HG03159 (cell line): Measurements from ENCODE around the gene SLC17A7.
"Not testable (repeated sequence)": the region's sequence is repeated elsewhere in the genome, so short reads cannot be mapped to it uniquely, and the experiment has no call there.

Experiments
- ATAC-seq: cut with Tn5 transposase; IDR thresholded peaks from one replicate; pipeline ENCODE4 v1.9.1; 2021; ENCODE audit warnings: mild to moderate bottlenecking, moderate library complexity; ENCODE audit not compliant: unreplicated experiment

Gene SLC17A7

DNA sequence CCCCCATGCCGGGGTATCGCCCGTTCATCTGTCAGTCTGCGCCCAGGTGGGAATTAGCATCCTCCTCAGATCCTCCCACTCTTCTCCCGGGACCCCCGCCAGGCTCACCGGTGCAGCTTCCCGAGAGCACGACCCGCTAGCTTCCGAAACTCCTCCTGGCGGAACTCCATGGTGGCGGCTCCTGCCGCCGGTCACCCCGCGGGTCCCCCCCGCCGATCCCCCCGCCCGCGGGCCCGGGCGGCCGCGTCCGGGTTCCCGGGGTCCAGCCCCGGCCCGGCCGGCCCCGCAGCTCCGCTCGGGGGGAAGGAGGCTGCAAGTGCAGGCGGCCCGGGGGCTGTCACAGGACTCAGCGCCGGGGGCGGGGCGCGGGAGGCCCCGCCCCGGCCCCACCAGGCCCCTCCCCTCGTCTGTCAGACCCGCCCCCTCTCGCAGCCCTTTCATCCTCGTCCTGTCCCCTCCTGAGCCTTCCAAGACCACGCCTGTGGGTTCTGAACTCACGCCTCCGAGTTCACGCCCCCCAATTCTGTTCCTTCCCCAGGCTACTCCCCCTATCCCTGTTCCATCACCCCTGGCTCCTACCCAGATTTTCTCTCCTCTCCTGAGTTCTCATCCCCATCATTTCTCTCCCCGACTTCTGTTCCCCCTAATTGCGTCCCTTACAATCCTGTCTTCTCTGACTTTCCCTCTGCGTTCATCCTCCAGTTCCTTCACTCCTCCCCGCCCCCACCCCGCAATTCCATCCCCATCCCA lies at the start of gene SLC17A7:
Gene SLC17A7, minus strand, starts transcription at position 318 of the 750 bp plus-strand sequence. Its CDS starts 148 bp downstream, at position 170.
- ATAC-seq: no peak

DNA sequence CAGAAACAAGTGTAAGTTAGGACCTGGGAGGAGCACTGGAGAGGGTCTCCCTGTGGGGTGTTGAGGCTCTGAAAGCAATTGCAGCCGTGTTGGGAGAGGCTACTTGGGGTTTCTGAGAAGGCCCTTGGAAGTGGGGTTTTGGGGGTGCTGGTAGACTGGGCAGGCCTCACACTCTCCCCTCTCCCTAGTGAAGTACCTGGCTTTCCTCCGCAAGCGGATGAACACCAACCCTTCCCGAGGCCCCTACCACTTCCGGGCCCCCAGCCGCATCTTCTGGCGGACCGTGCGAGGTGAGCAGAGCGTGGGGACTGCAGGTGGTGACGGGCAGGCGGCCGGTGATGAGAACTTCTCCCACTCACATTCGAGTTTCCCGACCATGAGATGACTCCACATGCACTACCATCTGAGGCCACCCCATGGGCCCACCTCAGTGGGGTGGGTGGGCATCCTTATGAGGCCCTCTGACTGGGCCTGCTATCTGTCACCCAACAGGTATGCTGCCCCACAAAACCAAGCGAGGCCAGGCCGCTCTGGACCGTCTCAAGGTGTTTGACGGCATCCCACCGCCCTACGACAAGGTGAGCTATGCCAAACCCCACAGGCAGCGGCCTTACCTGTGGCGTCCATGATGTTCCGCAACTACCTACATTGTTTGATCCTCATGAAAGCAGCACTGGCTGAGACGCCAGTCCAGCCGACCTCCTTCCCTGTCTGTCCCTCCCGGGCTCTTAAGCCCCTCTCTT lies 49.1 kb upstream of the SLC17A7 start:
- ATAC-seq: no peak

DNA sequence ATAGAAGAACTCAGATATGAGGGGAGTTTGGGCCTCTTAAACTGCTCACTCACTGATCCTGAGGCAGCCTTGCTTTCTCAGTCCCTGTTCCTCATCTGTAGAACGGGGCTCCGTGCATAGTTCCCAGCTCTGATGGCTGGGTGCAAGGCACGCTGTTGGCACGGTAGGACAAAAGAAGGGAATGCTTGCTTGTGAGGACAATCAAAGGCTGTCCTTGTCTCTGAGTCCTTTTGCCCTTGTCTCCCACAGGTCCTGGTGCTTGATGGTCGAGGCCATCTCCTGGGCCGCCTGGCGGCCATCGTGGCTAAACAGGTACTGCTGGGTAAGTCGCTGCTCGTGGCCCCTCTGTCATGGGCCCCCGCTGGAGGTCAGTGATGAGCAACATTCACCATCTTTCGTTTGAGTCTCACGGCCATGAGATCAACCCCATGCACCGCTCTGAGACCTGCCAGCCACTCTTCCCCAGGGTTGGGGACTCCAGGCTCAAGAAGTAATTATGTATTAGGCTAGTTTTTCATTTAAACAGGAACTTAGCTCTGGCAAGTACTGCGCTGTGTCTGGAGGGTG lies 48.4 kb upstream of the SLC17A7 start:
- no peak for ATAC-seq

DNA sequence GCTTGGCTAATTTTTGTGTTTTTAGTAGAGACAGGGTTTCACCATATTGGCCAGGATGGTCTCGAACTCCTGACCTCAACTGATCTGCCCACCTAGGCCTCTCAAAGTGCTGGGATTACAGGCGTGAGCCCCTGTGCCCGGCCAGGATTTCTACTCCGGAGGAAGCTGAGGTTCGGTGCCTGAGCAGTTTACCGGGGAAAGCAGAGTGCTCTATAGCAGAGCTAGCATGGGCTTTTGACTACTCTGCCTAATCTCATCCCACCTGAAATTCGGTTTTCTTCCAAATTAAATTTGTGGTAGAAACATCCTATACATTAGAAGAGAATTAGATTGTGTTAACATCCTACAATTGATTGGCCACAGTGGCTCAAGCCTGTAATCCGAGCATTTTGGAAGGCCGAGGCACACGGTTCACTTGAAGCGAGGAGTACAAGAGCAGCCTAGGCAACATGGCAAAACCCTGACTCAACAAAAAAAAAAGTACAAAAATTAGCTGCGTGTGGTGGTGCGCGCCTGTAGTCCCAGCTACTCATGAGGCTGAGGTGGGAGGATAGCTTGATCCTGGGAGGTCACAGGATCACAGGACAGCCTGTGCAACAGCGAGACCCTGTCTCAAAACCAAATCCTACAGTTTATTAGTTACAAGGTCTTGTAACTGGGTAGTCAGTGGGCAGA lies 47.7 kb upstream of the SLC17A7 start:
- no peak for ATAC-seq

DNA sequence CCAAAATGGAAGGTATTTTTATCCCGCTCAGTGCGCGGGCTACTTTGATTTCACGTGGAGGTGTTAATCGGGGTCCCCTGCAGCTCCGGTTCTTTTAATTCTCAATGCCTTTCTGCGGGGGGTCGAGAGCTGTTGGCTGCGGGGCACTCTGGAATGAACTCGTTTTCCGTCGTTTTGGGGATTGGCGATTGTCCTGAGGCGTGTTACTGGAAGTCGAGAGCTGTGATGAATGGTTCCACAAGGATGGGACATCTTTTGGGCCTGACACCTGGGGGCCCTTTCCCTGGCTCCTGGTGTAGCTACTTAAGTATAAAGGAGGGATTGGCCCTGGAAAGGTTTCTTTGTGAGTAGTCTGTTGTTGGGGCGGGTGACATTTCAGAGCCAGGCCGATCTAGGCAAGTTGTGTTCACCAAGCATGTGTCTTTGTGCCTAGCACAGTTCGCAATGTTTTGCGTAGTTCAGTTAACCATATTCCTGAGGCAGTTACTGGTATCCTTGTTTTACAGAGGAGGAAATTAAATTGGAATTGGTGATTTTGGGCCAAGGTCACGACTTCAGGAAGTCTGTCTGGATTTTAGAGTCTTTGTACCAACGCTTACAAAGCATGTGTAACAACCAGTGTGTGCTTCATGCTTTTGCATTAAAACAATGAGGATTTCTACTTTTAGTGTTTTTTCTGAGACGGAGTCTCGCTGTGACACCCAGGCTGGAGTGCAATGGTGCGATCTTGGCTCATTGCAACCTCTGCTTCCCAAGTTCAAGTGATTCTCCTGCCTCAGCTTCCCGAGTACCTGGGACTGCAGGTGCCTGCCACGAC lies 46.9 kb upstream of the SLC17A7 start:
- ATAC-seq: no peak

DNA sequence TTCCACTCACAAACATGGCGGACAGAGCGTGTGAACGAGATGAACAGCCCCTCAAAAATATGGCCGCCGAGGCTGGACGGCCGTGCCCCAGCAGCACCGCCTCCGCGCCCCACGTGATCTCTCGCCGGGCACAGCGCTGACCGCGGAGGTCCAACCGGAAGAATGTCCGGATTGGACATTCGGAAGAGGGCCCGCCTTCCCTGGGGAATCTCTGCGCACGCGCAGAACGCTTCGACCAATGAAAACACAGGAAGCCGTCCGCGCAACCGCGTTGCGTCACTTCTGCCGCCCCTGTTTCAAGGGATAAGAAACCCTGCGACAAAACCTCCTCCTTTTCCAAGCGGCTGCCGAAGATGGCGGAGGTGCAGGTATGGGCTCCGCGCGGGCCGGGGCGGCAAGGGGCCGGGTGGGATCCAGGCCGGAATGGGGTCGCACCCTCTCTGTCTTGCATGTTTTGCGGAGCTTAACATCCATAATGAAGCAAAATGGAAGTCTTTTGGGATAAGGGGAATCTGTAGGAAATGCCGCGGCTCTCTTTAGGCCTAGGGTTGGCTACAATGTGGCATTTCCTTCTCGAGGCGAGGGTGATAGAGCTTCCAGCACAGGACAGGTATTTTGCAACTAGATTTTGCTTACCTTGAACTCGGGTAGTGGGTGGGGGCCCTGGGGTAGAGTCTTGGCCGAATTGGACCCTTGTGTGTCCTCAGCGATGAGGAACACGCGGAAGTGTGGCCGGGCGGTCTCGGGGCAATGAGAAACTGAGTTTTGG lies 46.1 kb upstream of the SLC17A7 start, which contains the start of gene RPL13A:
Gene RPL13A, plus strand, starts transcription at position 332 of the 769 bp plus-strand sequence. Its CDS starts 22 bp downstream, at position 354.
- peak; percentile 84 for ATAC-seq

DNA sequence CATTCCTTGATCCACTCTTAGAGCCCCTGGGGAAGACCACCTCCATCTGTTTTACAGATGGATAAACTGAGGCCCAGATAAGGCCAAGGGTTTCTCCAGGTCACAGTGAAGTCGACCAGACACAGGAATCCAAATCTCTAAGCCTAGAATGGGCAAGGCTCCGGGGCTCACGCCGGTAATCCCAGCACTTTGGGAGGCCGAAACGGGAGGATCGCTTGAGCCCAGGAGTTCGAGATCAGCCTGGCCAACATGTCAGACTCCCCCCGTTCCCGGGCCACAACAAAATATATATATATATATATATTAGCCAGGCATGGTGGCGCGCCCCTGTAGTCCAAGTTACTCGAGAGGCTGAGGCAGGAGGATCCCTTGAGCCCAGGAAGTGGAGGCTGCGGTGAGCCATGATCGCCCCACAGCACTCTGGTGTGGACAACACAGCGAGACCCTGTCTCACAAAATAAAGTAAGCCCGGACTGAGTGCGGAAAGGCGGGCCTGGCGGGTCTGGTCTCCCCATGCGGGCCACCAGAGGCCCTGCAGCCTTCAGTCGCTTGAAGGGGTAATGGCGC lies 45.5 kb upstream of the SLC17A7 start:
- ATAC-seq: no peak

DNA sequence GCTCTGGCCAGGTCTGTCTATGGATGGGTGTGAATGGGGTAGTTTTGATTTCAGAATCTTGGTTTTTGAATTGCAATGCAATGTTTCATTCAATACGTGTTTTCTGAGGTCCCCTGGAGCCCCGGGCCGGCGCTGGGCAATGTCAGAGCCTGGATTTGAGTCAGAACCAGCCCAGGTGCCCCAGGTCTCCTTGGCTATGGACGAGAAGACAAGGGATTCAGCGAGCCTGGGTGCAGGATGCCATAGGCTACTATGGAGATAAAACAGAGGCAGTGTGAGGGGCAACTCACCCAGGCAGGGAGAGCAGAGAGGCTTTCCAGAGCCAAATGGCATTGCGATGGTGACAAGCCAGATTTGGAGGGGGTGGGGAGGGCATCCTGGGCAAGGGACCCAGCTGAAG lies 44.9 kb upstream of the SLC17A7 start:
- ATAC-seq: no peak

DNA sequence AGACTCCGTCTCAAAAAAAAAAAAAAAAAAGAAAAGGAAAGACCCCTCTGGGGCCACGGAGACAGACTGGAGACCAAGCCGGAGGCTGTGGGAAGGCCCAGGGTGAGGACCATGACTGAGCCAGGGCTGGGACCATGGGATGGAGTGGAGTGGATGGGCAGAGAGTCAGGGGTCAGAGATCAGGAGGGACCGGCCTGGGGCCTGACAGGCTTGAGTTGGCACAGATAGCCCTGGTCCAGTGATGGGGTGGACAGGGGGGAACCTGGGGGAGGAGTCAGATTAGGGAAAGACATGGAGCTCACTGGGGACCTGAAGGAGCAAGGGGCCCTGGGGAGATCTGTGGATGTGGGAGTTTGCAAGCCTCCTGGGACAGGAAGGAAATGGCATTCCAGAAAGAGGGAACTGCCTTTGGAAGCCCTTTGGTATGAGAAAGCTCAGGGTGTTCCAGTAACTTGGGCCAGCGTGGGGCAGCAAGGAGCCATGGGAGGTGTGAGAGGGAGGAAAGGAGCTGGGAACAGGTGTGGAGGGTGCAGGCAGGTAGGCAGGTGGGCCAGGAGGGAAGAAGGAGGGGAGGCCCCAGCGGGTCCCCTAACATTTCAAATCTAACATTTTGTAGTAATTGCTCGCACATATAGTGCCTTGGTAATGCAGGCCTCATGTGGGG lies 39.8 kb upstream of the SLC17A7 start:
- ATAC-seq: no peak

DNA sequence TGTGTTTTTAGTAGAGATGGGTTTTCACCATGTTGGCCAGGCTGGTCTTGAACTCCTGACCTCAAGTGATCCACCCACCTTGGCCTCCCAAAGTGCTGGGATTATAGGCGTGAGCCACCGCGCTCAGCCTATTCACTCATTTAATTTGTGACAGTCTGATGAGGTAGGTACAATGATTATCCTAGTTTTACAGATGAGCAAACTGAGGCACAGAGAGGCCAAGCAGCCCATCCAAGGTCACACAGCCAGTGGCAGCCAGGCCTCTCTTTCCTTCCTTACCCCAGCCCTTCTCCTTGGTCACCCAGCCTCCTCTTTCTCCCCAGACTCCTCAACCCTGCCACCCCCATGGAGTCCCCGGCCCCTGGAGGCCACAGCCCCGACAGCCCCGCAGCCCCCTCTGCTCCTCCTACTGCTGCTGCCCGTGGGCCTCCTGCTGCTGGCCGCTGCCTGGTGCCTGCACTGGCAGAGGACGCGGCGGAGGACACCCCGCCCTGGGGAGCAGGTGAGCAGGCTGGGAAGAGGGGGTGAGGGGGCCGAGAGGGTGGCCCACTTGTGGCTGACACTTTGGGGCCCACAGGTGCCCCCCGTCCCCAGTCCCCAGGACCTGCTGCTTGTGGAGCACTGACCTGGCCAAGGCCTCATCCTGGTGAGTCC lies 38.8 kb upstream of the SLC17A7 start:
- no peak for ATAC-seq

DNA sequence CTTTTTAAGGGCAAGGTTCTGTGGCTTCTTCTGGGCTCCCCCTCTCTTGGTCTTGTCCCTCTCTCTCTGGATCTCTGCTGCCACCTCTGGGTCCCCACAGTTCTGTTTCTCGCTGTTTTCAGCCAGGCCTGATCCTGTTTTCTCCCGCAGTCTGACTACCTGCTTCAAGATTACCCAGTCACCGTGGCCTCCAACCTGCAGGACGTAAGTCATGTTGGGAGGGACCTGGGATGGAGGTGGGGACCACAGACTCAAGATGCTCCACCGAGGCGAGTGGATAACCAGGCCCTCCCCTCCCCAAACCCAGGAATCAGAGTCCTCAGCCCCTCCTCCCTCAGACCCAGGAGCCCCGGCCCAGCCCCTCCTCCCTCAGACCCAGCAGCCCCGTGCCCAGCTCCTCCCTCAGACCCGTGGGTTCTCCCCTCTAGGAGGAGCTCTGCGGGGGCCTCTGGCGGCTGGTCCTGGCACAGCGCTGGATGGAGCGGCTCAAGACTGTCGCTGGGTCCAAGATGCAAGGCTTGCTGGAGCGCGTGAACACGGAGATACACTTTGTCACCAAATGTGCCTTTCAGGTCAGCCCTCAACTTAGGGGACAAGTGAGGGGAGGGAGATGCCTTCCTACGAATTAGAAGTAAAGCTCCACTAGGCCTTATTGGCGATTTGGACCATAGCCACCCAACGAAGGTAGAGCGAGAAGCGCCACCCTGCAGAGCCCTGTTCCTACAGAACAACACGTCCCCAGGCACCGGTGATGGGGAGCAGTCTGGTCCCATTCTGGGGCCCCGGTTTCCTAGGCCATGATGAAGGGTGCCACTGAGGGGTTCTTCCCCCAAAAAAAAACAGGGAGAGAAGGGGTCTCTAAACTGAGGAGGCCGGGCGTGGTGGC lies 34.9 kb upstream of the SLC17A7 start:
- no peak for ATAC-seq

DNA sequence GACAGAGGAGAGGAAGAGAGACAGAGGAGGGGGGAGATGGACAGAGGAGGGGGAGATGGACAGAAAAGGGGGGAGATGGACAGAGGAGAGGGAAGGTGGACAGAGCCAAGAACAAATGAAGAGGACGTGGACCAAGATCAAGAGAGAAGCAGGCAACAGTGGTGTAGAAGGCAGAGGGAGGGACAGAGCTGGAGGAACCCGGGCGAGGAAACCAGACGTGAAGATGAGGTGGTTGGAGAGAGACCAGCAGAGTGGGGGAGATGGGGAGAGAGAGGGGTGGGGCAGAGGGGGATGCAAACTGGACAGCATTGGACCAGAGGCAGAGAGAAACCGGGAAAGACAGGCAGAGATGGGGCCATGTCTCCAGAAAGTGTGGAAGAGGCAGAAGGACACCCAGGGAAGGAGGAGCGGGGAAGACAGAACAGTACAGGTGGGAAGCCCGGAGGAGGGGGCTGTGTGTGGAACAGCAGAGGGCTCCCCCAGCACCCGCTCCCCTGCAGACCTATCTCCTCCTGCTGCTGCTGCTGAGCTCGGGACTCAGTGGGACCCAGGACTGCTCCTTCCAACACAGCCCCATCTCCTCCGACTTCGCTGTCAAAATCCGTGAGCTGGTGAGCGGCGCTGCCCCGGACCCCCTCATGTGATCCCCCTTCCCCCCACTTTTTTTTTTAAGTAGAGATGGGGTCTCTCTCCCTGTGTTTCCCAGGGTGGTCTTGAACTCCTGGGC lies 34.0 kb upstream of the SLC17A7 start:
- no peak for ATAC-seq

DNA sequence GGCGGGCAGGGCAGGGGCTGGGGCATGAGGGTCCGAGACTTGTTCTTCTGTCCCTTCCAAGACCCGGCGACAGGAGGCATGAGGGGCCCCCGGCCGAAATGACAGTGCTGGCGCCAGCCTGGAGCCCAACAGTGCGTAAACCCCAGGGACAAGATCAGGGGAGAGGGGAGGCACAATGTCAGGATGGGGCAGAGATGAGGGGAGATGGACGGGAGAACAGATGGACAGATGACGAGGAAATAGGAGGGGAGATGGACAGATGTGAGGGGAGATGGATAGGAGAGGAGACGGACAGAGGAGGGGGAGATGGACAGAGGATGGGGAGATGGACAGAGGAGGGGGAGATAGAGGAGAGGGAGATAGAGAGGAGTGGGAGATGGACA lies 33.2 kb upstream of the SLC17A7 start:
- no peak for ATAC-seq

DNA sequence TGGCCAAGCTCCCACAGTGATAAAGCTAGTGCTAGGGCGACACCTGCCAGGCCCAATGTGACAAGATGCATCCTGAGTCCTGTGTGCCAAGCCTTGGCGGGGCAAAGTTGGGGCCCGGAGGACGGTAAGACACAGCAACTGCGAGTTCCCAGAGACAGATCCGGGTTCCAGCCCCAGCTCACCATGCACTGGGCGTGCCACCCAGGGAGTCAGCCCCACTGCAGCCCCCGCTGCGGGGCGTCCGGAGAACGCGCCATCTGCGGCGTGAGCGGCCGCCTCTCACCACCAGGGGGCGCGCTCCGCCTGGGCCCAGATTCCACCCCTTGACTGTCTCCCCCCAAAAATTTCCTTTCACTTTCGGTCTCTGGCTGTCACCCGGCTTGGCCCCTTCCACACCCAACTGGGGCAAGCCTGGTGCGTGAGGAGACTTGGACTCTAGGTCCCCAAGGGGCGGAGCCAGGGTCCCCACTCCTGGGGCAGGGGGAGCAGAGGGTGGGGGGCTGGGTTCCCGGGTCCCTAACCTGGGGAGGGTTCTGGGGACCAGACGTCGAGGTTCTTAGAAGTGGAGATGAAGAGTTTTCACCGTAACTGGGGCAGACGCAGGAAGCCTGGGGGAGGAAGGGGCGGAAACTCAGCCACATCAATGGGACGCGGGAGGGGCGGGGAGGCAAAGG lies 32.7 kb upstream of the SLC17A7 start, which contains the start of gene FLT3LG:
Gene FLT3LG, plus strand, starts transcription at position 348 of the 674 bp plus-strand sequence. CDS start 425 bp downstream, outside the sequence.
- ATAC-seq: no peak

DNA sequence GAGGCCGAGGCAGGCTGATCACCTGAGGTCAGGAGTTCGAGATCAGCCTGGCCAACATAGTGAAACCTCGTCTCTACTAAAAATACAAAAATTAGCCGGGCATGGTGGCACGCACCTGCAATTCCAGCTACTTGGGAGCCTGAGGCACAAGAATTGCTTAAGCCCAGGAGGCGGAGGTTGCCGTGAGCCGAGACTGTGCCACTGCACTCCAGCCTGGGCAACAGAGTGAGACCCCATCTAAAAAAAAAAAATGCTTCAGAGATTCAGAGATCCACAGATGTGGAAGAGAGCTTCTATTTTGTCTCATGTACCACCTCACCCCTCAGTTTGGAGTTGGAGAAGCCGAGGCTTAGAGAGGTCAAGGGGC lies 32.2 kb upstream of the SLC17A7 start:
- not testable (repeated sequence) for ATAC-seq

DNA sequence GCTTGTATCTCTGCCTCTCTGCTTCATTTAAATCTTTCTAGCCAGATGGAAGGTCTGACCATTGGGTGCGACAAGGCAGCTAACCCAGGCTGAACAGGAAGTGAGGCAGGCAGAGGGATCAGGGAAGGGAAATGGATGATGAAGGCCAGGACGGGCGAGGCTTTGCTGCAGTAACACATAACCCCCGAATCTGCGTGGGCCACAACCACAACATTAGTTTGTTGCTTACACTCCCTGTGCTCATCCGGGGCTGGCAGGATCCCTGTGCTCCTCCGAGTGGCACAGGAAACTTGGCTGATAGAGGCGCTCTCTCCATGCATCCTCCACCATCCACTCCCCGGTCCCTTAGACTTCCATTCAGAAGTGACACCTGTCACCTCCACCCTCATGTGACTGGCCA lies 31.6 kb upstream of the SLC17A7 start:
- ATAC-seq: no peak
